Mononuclear cell (primary cell): ENCODE data around the gene COG7. TPM values are rescaled to one million over a fixed set of nuclear protein-coding genes. Genes with fewer than 3 reads are reported as not detected.
"Not testable (repeated sequence)": the region's sequence is repeated elsewhere in the genome, so short reads cannot be mapped to it uniquely, and the experiment has no call there.

Experiments used
- H3K27me3 ChIP-seq: 2 replicates; pipeline ENCODE4 v1.6.0; 2011; ENCODE audit warnings: low read length, control low read depth; ENCODE audit not compliant: insufficient read depth
- H3K4me1 ChIP-seq: 2 replicates; pipeline ENCODE4 v1.5.1; 2011; ENCODE audit warnings: mild to moderate bottlenecking, low read length, control low read depth; ENCODE audit not compliant: insufficient read depth
- H3K4me3 ChIP-seq: 2 replicates; pipeline ENCODE4 v1.5.1; 2011; ENCODE audit warnings: mild to moderate bottlenecking, low read length, moderate library complexity
- H3K9me3 ChIP-seq: 2 replicates; pipeline ENCODE4 v1.5.1; 2011; ENCODE audit warnings: low read depth, mild to moderate bottlenecking, control low read depth, low read length
- total RNA-seq: library from RNA; depleted of rRNA; stranded (reverse); fragments of >200 nt; gene quantifications from one replicate; pipeline ENCODE4 v1.2.3, GENCODE V29; 2012

COG7 gene
- total RNA-seq, 1 donor = 8.0 TPM

DNA sequence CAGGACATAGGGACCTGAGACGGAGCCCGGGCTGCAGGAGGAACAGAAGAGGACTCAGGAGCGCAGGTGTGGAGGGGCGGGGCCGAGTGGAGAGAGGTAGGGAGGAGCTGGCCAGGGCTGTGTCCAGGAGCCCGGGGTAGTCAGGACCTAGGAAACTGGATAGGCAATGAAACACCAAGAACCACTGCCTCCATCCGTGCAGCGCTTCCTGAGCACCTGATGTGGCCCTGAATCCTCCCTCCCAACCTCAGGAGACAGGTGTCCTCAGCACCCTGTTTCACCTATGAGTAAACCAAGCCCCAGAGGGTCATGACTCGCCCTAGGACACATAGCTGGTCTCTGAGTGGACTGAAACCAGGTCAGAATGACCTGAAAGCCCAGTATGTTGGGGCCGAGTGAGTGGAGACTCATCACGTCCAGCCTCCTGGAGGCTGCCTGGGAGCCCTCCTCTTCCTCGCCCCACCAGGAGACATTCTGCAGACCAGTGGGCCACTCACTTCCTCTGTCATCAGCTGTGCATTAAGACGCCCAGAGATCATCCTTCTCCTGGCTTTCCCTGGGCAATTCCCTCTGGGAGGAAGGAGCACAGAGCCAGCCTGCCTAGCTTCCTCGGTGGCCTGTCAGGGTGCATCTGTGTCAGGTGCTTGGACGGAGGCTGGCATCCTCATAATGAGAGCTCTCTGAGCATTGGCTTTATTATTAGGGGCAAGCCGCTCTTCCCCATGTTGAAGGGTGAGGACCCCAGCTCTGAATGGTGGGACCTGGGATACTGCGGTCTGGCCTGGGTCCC lies 78.1 kb downstream of the COG7 start:
- Histone ChIP-seq H3K4me3 (no peak overlapping the region), H3K27me3 (no peaks in the 10 kb centered on the region), H3K4me1 (no peaks in the 10 kb centered on the region), H3K9me3 (no peaks in the 10 kb centered on the region)

DNA sequence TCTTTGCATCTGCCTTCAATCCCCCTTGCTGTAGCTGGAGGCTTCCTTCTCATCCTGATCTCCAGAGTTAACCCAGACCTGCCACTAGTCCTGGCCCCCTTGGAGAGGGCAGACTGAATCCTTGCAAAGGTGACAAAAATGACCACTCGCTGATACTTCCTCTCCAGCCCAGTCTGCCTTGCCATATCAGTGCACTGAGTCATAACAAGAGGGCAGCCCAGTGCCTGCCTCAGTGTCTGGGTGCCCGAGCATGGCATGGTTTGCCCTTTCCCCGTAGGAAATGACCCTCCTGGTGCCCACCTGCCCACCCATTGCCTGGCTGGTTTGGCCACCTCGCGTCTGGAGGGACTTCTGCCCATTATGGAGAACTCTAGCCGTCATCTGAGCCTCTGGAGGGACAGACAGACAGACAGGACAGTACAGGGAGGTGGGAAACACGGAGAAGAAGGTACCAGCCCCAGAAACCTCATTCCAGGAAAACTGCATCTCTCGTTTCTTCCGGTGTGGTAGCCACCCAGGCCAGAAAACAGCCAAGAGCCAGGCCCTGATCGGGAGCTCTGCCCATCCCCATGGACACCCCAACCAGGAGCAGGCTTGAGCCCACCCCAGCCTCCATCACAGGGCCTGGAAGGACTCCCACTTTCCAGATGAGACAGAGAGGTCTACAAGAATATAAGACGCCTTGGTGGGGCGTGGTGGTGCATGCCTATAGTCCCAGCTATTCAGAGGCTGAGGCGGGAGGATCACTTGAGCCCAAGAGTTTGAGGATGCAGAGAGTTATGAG lies 79.4 kb downstream of the COG7 start:
- H3K4me1 ChIP-seq = no peaks in the 10 kb centered on the region
- H3K27me3 ChIP-seq = no peaks in the 10 kb centered on the region
- H3K9me3 ChIP-seq = no peaks in the 10 kb centered on the region
- no peak overlapping the region for H3K4me3 ChIP-seq

DNA sequence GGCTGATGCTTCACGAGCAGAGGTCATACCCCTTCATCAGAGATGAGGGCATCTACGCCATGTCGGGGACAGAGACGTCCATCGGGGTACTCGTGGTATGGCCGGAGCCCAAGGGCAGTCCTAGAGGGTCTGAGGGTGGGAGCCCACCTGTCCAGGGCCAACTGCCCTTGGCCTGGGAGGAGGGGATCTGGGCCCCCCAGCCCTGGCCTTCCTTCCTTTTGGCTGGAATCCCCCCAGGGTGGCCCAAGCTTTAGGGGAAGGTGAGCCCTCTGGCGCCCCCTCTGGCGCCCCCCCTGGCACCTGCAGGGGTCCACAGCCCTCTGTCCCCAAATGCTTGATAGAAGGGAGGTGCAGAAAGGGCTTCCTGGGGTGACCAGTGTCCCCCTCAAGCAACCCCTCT lies 81.6 kb downstream of the COG7 start:
- H3K27me3 ChIP-seq = no peaks in the 10 kb centered on the region
- H3K9me3 ChIP-seq = no peaks in the 10 kb centered on the region
- H3K4me3 ChIP-seq = no peak overlapping the region
- no peaks in the 10 kb centered on the region for H3K4me1 ChIP-seq

DNA sequence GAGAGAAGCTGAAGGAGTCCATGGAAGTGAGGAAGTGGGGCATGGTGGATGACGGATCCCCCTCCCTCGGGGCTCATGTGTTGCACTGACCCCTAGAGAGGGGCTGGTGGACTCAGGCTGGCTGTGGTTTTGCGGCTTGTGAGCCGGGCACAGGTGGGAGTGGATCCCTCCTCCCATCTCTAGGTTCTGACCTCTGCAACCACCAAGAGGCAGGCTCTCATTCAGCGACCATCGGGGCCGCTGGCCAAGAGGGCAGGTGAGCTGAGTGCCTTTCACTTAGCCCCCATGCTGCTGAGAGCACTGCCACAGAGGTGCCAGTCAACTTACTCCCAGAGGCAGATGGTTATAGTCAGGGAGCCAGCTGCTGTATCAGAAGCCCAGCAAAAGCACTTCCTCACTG lies 83.6 kb downstream of the COG7 start:
- no peaks in the 10 kb centered on the region for H3K9me3 ChIP-seq
- H3K4me1 ChIP-seq = no peaks in the 10 kb centered on the region
- H3K4me3 ChIP-seq = no peak overlapping the region
- H3K27me3 ChIP-seq = no peaks in the 10 kb centered on the region

DNA sequence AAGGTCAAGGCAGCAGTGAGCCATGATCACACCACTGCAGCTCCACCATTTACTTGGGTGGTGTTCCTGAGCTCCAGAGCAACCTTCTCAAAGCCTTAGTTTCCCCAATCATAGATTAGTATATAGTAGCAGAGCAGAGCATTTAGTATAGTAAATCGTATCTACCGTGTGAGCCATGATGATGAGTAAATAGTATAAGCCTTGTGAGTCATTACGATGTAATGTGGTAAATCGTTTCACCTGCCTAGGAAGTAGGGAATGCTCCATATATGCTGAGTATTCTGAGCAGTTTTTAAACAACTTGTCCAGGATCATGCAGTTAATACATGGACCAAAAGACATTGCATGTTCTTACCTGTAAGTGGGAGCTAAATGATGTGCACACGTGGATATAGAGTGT lies 84.5 kb downstream of the COG7 start:
- Histone ChIP-seq H3K27me3 (no peaks in the 10 kb centered on the region), H3K4me1 (no peaks in the 10 kb centered on the region), H3K4me3 (no peak overlapping the region), H3K9me3 (no peaks in the 10 kb centered on the region)

DNA sequence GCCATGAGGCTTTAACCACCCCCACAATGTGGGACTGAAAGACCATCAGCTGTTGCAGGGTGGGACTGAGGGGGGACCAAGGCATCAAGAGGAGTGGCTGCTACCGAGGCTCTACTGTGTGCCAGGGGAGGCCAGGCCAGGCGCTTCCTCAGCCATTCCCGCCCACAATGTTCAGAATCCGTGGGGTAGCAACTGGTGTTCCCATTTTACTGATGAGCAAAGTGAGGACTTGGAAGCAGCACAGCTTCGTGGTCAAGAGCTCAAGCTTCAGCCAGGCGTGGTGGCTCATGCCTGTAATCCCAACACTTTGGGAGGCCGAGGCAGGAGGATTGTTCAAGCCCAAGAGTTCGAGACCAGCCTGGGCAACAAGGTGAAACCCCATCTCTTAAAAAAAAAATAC lies 85.0 kb downstream of the COG7 start:
- no peaks in the 10 kb centered on the region for H3K9me3 ChIP-seq
- no peak overlapping the region for H3K4me3 ChIP-seq
- no peaks in the 10 kb centered on the region for H3K27me3 ChIP-seq
- no peaks in the 10 kb centered on the region for H3K4me1 ChIP-seq

DNA sequence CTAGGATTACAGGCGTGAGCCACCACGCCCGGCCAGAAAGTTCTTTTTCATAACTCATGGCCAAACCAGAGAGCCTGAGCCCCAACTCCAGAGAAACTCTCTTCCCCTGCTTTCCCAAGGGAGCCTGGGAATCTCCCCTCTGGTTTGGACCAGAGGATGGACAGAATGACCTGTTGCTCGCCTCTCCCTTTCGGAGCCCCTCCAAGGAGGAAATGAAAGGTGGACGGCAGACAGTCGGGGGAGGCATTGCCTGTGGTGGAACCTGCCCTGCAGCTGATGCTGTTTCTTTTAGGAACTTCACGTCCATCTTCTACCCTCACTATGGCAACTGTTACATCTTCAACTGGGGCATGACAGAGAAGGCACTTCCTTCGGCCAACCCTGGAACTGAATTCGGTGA lies 85.4 kb downstream of the COG7 start:
- no peaks in the 10 kb centered on the region for H3K27me3 ChIP-seq
- no peaks in the 10 kb centered on the region for H3K4me1 ChIP-seq
- H3K9me3 ChIP-seq = no peaks in the 10 kb centered on the region
- no peak overlapping the region for H3K4me3 ChIP-seq

DNA sequence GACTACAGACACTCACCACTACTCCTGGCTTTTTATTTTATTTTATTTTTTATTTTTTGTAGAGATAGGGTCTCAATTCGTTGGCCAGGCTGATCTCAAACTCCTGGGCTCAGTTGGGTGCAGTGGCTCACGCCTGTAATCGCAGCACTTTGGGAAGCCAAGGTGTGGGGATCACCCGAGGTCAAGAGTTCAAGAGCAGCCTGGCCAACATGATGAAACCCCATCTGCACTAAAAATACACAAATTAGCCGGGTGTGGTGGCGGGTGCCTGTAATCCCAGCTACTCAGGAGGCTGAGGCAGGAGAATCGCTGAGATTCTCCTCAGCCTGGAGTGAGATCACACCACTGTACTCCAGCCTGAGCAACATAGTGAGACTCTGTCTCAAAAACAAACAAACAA lies 86.6 kb downstream of the COG7 start:
- H3K4me1 ChIP-seq, H3K4me3 ChIP-seq, H3K27me3 ChIP-seq, H3K9me3 ChIP-seq: not testable (repeated sequence)

DNA sequence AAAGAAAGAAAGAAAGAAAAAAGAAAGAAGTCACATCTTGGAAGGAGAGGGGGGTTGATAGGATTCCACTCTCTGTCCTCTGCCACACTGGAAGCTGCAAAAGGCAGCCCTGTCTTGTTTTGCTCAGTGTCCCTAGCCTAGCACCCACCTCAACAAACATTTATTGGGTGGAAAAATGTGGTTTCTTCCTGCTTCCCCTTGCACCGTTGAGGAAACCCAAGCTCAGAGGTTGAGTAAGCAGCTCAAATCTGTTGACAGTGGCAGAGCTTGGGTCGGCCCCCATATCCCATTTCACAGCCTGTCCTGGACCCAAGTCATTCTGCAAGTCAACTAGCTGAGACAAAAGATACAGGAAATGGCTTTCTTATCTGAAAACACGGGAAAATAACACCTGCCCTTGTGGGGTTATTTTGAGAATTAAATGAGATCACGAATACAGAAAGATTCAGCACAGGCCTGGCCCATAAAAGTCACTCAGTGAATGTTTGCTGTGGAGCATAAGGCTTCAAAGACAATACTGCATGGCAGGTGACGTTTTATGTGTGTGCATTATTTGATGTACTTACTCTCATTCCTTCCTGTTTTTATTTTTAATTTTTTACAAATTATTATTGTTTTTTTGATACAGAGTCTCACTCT lies 87.3 kb downstream of the COG7 start:
- H3K4me3 ChIP-seq = no peak overlapping the region
- no peaks in the 10 kb centered on the region for H3K4me1 ChIP-seq
- H3K9me3 ChIP-seq = no peaks in the 10 kb centered on the region
- no peaks in the 10 kb centered on the region for H3K27me3 ChIP-seq

DNA sequence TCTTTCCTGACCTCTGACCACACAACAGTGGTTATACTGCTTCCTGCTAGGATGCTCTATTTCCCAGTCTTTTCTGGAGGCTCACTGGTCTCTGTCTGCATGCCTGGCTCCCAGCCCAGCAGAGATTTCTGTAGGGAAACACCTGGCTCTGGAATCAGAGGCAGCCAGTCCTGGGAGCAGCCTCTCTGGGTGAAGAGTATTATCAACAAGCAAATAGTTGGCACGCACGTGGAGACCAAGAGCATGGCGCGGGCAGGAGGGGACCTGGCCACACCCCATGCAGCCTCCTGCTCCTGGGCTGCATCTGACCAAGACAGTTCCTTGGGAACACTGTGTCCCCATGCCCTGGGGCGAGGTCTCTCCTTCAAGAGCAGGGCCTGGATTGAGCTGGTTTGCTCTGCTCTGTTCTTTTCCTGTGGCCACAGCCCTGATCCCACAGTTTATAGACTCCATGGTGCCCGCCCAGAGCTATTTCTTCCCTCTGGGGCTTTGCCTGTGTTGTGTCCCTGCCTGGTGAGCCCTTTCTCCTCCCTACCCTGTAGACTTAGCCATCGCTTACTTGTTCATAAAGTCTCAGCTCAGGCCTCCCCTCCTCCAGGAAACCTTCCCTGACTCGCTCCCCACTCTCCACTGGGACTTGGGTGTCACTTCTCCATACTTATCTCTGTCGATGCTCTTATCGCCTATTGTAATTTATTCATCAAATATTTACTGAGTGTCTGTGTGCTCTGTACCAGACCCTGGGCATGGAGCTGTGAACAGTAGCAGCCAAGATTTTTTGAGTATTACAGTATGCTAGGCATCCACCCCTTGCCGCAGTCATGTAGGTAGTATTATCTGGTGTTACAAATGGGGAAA lies 90.3 kb downstream of the COG7 start:
- Histone ChIP-seq H3K4me3 (no peak overlapping the region), H3K27me3 (no peaks in the 10 kb centered on the region), H3K4me1 (no peaks in the 10 kb centered on the region), H3K9me3 (no peaks in the 10 kb centered on the region)

DNA sequence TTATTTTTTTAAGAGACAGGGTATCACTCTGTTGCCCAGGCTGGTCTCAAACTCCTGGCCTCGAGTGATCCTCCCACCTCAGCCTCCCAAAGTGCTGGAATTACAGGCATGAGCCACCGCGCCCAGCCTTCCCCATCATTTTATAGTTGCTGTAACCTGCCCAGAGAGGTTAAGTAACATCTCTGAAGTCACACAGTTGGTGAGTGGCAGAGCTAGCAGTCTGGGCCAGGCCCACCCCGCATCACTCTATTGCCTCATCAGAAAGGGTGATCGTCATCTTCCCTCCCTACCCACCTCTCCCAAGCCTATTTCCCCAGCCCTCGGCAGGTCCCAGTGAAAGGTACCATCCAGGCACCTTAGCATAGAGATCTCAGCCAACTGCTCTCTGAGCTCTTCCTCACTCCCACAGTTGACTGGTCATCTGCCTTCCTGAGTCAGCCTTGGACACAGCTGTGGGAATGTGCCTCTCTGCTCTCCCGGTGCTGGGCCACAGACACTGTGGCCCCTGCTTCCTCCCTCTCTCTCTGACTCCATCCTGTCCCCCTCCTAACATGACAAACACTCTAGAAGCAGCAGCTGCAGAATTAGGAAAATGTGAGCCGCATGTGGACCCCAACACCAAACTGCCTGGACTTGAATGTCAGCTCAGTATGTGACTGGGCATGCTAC lies 93.8 kb downstream of the COG7 start:
- Histone ChIP-seq H3K4me1 (no peaks in the 10 kb centered on the region), H3K9me3 (no peaks in the 10 kb centered on the region), H3K4me3 (no peak overlapping the region), H3K27me3 (no peaks in the 10 kb centered on the region)

DNA sequence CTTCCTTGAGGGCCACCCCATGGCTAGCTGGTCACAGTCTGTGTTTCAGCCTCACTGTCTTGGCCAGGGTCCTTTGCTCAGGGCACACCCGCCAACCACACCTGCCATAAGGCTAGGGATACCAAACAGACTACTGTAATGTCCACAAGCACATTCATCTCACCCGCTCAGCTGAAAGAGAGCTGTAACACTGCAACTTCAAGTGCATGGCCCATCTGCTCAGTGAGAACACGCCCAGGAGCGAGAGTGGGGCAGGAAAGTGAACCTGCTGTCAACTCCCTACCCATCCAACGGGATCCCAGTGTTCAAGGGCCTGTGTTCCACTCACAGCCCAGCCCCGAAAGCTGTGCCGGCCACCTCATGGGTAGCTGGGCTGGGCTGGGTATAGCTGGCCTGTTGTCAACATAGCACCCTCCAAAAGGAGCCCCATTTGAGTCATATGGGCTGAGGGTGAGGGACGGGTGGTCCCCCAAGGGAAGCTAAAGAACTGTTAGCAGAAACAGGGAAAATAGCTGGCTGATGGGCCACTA lies 95.2 kb downstream of the COG7 start:
- H3K27me3 ChIP-seq = no peaks in the 10 kb centered on the region
- no peaks in the 10 kb centered on the region for H3K4me1 ChIP-seq
- H3K9me3 ChIP-seq = no peaks in the 10 kb centered on the region
- no peak overlapping the region for H3K4me3 ChIP-seq

DNA sequence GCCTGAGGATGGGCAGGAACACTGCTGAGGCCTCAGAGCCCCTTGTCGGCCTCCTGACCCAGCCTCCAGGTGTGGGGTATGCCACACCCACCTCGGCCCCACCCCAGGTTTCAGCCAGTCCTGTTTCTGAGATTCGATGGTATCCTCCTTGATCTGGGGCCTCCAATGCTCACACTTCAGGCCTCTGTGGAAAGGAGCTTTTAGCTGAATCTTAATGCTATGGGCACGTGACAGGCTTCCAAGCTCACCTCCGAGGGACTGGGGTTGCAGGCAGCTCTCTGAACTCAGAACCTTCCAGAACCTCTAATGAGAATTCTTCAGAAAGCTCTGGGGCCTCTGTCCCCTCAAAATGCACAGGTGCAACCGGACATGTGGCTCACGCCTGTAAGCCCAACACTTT lies 96.0 kb downstream of the COG7 start:
- no peaks in the 10 kb centered on the region for H3K9me3 ChIP-seq
- H3K4me1 ChIP-seq = no peaks in the 10 kb centered on the region
- H3K4me3 ChIP-seq = no peak overlapping the region
- no peaks in the 10 kb centered on the region for H3K27me3 ChIP-seq

DNA sequence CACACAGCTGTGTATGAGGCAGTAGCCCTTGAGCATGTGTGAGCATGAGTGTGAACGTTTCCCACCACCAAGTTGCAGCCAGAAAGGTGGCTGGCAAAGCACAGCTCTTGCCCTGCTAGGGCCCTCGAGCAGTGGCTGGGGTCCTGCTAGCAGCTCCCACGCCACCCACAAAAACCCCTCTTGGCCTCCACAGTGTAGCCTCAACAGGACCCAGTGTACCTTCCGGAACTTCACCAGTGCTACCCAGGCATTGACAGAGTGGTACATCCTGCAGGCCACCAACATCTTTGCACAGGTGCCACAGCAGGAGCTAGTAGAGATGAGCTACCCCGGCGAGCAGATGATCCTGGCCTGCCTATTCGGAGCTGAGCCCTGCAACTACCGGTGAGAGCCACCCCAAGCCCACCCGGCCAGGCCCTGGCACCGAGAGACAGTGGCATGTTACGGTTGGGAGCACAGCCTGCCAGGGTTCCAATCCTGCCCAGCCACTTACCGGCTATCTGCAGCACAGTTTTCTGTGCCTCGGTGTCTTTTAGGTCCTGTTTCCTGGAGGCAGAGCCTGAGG lies 97.8 kb downstream of the COG7 start:
- H3K4me1 ChIP-seq = no peaks in the 10 kb centered on the region
- H3K4me3 ChIP-seq = no peak overlapping the region
- H3K9me3 ChIP-seq = no peaks in the 10 kb centered on the region
- H3K27me3 ChIP-seq = no peaks in the 10 kb centered on the region
